Endothelial cell of umbilical vein (primary cell): ENCODE measurements around the gene SNRNP35.

ENCODE experiments used
- CTCF ChIP-seq, 2 donors: IDR thresholded peaks; 1 replicate in 1 of 2; 2 replicates in 1 of 2; pipeline ENCODE4 v1.5.1; 2011; ENCODE audit warnings: low read length in 2 of 2, mild to moderate bottlenecking in 2 of 2, moderate library complexity in 2 of 2, control low read depth in 1 of 2, inconsistent platforms in 1 of 2, low read depth in 1 of 2; ENCODE audit not compliant: insufficient read depth in 1 of 2; ENCODE audit errors: extremely low read depth in 1 of 2
- EZH2 ChIP-seq: IDR thresholded peaks from 2 replicates; pipeline ENCODE4 v1.6.1; 2012; ENCODE audit warnings: borderline replicate concordance, low read depth, mild to moderate bottlenecking, moderate library complexity, low read length, inconsistent platforms; ENCODE audit not compliant: severe bottlenecking
- FOS ChIP-seq: IDR thresholded peaks from 2 replicates; pipeline ENCODE4 v1.6.1; 2011; ENCODE audit warnings: mild to moderate bottlenecking, low read length, moderate library complexity, borderline replicate concordance; ENCODE audit not compliant: insufficient read depth
- JUN ChIP-seq: IDR thresholded peaks from 2 replicates; pipeline ENCODE4 v1.6.1; 2011; ENCODE audit warnings: borderline replicate concordance, low read depth; ENCODE audit not compliant: insufficient read length, insufficient read depth
- MAX ChIP-seq: IDR thresholded peaks from 2 replicates; pipeline ENCODE4 v1.6.1; 2011; ENCODE audit not compliant: insufficient read depth, insufficient read length
- MYC ChIP-seq: IDR thresholded peaks from one replicate; pipeline ENCODE4 v1.6.1; 2011; ENCODE audit warnings: mild to moderate bottlenecking, low read depth, low read length
- POLR2A ChIP-seq: IDR thresholded peaks from 2 replicates; pipeline ENCODE4 v1.6.1; 2012; ENCODE audit warnings: low read depth, mild to moderate bottlenecking, control low read depth, low read length
- POLR2AphosphoS5 ChIP-seq: IDR thresholded peaks from 2 replicates; pipeline ENCODE4 v1.6.1; 2012; ENCODE audit warnings: low read depth, mild to moderate bottlenecking, control low read depth, low read length, moderate library complexity; ENCODE audit not compliant: insufficient read depth

- TF ChIP-seq POLR2AphosphoS5 (no peak), CTCF (IDR thresholded peaks at IDR 0.05; ENCODE audit: extremely low read depth in 1 of 2, insufficient read depth in 1 of 2, low read depth in 1 of 2, low read length in 2 of 2) (no peak), MAX (no peak), POLR2A (no peak), EZH2 (no peak), FOS (no peak), MYC (no peak), JUN (no peak)
Measured at GRCh38 chr12:123513805-123514204, 55.9 kb downstream of the SNRNP35 start.
